ENCODE data around the gene KIF1A. TPM values are rescaled to one million over a fixed set of nuclear protein-coding genes. Genes with fewer than 3 reads are reported as not detected.
A peak's percentile ranks its signal among the peaks of the same experiment; 100 is the strongest.

KIF1A gene
- total and polyA plus RNA-seq, 2 of the 8 experiments (the other 6 are each of a cell fraction or from before 2014, with no cell fraction given) = 61.3 to 281 TPM

DNA sequence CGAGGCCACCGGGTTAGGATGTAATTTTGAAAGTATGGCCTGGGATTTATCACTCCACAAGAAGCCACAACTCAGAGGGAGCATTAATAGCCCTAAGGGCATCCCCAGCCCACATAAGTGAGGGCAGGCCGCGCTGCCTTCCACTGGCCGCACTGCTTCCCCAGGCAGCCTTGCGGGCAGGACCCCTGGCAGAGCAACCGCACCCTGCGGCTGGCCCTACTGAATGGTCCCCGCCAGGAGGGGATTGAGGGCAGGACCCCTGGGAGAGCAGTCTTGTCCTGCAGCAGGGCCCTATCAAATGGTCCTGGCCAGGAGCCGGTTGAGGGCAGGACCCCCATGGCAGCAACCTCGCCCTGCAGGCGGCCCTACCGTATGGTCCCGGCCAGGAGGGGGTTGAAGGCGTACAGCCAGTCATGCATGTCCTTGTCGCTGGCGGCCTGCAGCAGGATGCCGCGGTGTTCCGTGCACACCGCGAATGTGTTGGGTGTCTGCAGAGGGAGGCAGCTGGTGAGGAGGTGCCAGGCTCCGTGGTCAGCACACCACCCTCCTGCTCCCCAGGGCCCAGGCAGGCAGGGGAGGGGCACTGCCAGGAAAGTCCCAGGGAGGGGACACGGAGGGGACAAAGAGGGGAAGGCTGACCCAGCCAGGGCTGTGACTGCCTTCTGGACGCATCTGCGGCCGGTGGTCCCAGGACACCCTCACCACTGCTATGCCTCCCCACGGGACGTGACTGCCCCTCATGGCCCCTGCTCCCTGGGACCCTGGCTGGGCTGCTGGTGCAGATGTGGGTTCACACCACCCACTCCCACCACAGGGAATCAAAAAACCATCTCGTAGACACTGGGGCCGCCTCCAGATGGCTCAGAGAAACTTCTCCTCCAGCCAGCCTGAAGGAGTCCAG, 102.1 kb downstream of the KIF1A start:
- POLR2A ChIA-PET (ENCODE audit: partially characterized antibody) = interaction anchor here (0.8 to 3.4 kb wide), 2 partner anchors 9 to 10 kb away, joined by 3 to 19 read pairs; no protein-coding TSS in a partner anchor
- Histone ChIP-seq H3K27me3 (replicated peaks in 1 of 4; ENCODE audit: control insufficient read depth in 3 of 4, extremely low read depth in 1 of 4, insufficient read depth in 3 of 4, low read length in 3 of 4) (no peaks in the 10 kb centered on the region), H3K23ac (ENCODE audit: insufficient read length) (no peak overlapping the region), H3K14ac (ENCODE audit: insufficient read length) (no peak overlapping the region), H3K27ac (ENCODE audit: low read depth, low read length) (no peak overlapping the region), H2BK15ac (ENCODE audit: low read length) (no peak overlapping the region), H3K36me3 (ENCODE audit: control insufficient read depth in 2 of 4, insufficient read depth in 4 of 4, low read length in 3 of 4) (peaks cover 17 to 69% (median 43%) of the 10 kb centered on the region in 4 experiments), H2BK5ac (ENCODE audit: low read depth, low read length) (no peak overlapping the region), H3K4ac (replicated peaks; ENCODE audit: insufficient read length, low read depth, low read length) (no peak overlapping the region), H3K23me2 (ENCODE audit: low read depth, low read length) (no peaks in the 10 kb centered on the region), H3K56ac (replicated peaks; ENCODE audit: insufficient read length, low read depth, low read length) (no peak overlapping the region), H2AFZ (ENCODE audit: low read length) (no peak overlapping the region), H3K18ac (ENCODE audit: extremely low read depth, low read length) (no peak overlapping the region), H3K79me2 (ENCODE audit: control insufficient read depth in 1 of 2, insufficient read depth in 2 of 2, low read length in 2 of 2) (no peaks in the 10 kb centered on the region), H3K4me1 (replicated peaks in 1 of 4; ENCODE audit: control insufficient read depth in 3 of 4, insufficient read depth in 4 of 4, low read length in 3 of 4) (no peaks in the 10 kb centered on the region; a peak in 1 of 7 replicates), H3K4me3 (ENCODE audit: extremely low read depth in 1 of 4, insufficient read depth in 2 of 4, low read depth in 3 of 4, low read length in 4 of 4) (no peak overlapping the region), H2BK20ac (ENCODE audit: low read length) (no peak overlapping the region), H4K20me1 (replicated peaks in 1 of 2; ENCODE audit: control insufficient read depth in 1 of 2, insufficient read depth in 2 of 2, low read length in 2 of 2) (peaks cover 13 to 19% of the 10 kb centered on the region in 2 experiments), H2BK120ac (replicated peaks; ENCODE audit: low read depth, low read length) (no peak overlapping the region), H3K4me2 (ENCODE audit: insufficient read depth in 1 of 2, low read depth in 2 of 2, low read length in 2 of 2) (no peak overlapping the region), H4K5ac (ENCODE audit: insufficient read length, low read depth, low read length) (no peak overlapping the region), H4K91ac (replicated peaks; ENCODE audit: insufficient read length, low read length) (no peak overlapping the region), H3K79me1 (ENCODE audit: low read depth, low read length) (peaks cover 2% of the 10 kb centered on the region), H4K8ac (ENCODE audit: extremely low read depth, insufficient read depth, low read length) (peak overlapping the region; percentile 25; the same call in 1 of the 2 replicates), H3K9ac (replicated peaks in 1 of 4; ENCODE audit: extremely low read depth in 1 of 4, low read depth in 3 of 4, low read length in 3 of 4) (no peak overlapping the region), H3K9me3 (ENCODE audit: insufficient read depth in 2 of 2, low read depth in 1 of 2, low read length in 1 of 2) (no peaks in the 10 kb centered on the region), H2BK12ac (ENCODE audit: low read depth, low read length) (no peak overlapping the region), H2AK5ac (ENCODE audit: low read depth, low read length) (no peak overlapping the region)
- FAIRE-seq (no peak), DNase-seq (ENCODE audit: low read depth in 1 of 2, low spot score in 2 of 2) (no peak)
- CTCF ChIA-PET (ENCODE audit: partially characterized antibody) = interaction anchor here (0.5 to 0.6 kb wide), 2 partner anchors 45 to 118 kb away, joined by 3 to 4 read pairs; no protein-coding TSS in a partner anchor
- WGBS, 2 experiments (ENCODE audit: extremely low coverage in 1 of 2, insufficient coverage in 1 of 2, insufficient read length in 1 of 2, insufficient replicate concordance in 2 of 2, low coverage in 1 of 2, low lambda C conversion rate in 2 of 2, missing lambda C conversion rate in 1 of 2) = 98% methylated on average over 22 of the region's 31 CpGs; no CpG with 5 or more reads in 1 of the 2 experiments
- TF ChIP-seq POLR2AphosphoS5 (IDR thresholded peaks at IDR 0.05; ENCODE audit: low read depth, low read length) = peak; percentile 38; the same call in 1 of the 2 replicates
- TF ChIP-seq SP1 (IDR thresholded peaks at IDR 0.05; ENCODE audit: low read depth, low read length) = no peak
